ENCODE measurements around the gene SCAPER.

Gene SCAPER

GRCh38 chr15:76795217-76795616 is 109.9 kb downstream of the SCAPER start:
- in situ Hi-C loops (cut with HindIII; ENCODE audit: low sequenced_read_pairs): no loop called here
- DNase-seq (ENCODE audit: low read depth, low spot score): no peak
- no peak overlapping the region for H3K4me3 ChIP-seq (ENCODE audit: low read depth, low read length)
- no peak for TF ChIP-seq CTCF (IDR thresholded peaks at IDR 0.05; ENCODE audit: low read depth, low read length)

- no peak overlapping the region for H3K4me3 ChIP-seq (ENCODE audit: low read depth, low read length)
- DNase-seq (ENCODE audit: low read depth, low spot score): no peak
- in situ Hi-C loops (cut with HindIII; ENCODE audit: low sequenced_read_pairs): no loop called here
- no peak for TF ChIP-seq CTCF (IDR thresholded peaks at IDR 0.05; ENCODE audit: low read depth, low read length)
Observed at GRCh38 chr15:76793162-76793561, 112.0 kb downstream of the SCAPER start.

- DNase-seq (ENCODE audit: low read depth, low spot score): no peak
- TF ChIP-seq CTCF (IDR thresholded peaks at IDR 0.05; ENCODE audit: low read depth, low read length): no peak
- in situ Hi-C loops (cut with HindIII; ENCODE audit: low sequenced_read_pairs): no loop called here
- H3K4me3 ChIP-seq (ENCODE audit: low read depth, low read length): no peak overlapping the region
Observed at GRCh38 chr15:76791511-76791910, 113.6 kb downstream of the SCAPER start.

GRCh38 chr15:76787273-76787672 is 117.9 kb downstream of the SCAPER start:
- no peak for DNase-seq (ENCODE audit: low read depth, low spot score)
- TF ChIP-seq CTCF (IDR thresholded peaks at IDR 0.05; ENCODE audit: low read depth, low read length): no peak
- in situ Hi-C loops (cut with HindIII; ENCODE audit: low sequenced_read_pairs): no loop called here
- H3K4me3 ChIP-seq (ENCODE audit: low read depth, low read length): no peak overlapping the region

- in situ Hi-C loops (cut with HindIII; ENCODE audit: low sequenced_read_pairs): no loop called here
Observed at GRCh38 chr15:76776969-76777368, 128.2 kb downstream of the SCAPER start.

GRCh38 chr15:76776480-76776879 is 128.7 kb downstream of the SCAPER start:
- no peak for DNase-seq (ENCODE audit: low read depth, low spot score)
- TF ChIP-seq CTCF (IDR thresholded peaks at IDR 0.05; ENCODE audit: low read depth, low read length): no peak
- H3K4me3 ChIP-seq (ENCODE audit: low read depth, low read length): no peak overlapping the region
- in situ Hi-C loops (cut with HindIII; ENCODE audit: low sequenced_read_pairs): no loop called here

More at GRCh38 chr15:76776969-76777368, 128.2 kb downstream of the SCAPER start:
- no peak overlapping the region for H3K4me3 ChIP-seq (ENCODE audit: low read depth, low read length)
- TF ChIP-seq CTCF (IDR thresholded peaks at IDR 0.05; ENCODE audit: low read depth, low read length): no peak
- no peak for DNase-seq (ENCODE audit: low read depth, low spot score)

- in situ Hi-C loops (cut with HindIII; ENCODE audit: low sequenced_read_pairs): no loop called here
- DNase-seq (ENCODE audit: low read depth, low spot score): no peak
- TF ChIP-seq CTCF (IDR thresholded peaks at IDR 0.05; ENCODE audit: low read depth, low read length): no peak
- no peak overlapping the region for H3K4me3 ChIP-seq (ENCODE audit: low read depth, low read length)
Observed at GRCh38 chr15:76773234-76773633, 131.9 kb downstream of the SCAPER start.

Data from astrocyte of the spinal cord (primary cell).